ENCODE results near the gene BORCS6.
"Not testable (repeated sequence)": the region's sequence is repeated elsewhere in the genome, so short reads cannot be mapped to it uniquely, and the experiment has no call there.

The BORCS6 gene

GRCh38 chr17:8189711-8190477 is at the start of gene BORCS6:
Gene BORCS6 (minus strand): TSS chr17:8190180. CDS start chr17:8190140, 40 bp downstream.
- peak; percentile 92 to 94 for DNase-seq

GRCh38 chr17:8237886-8238285 is 47.9 kb upstream of the BORCS6 start:
- no peak for DNase-seq

- DNase-seq = no peak
Observed at GRCh38 chr17:8237175-8237574, 47.2 kb upstream of the BORCS6 start.

GRCh38 chr17:8235676-8236075 is 45.7 kb upstream of the BORCS6 start:
- DNase-seq = no peak

- no peak for DNase-seq
Observed at GRCh38 chr17:8234361-8235270, 44.6 kb upstream of the BORCS6 start.

- no peak for DNase-seq
Observed at GRCh38 chr17:8231701-8232100, 41.7 kb upstream of the BORCS6 start.

GRCh38 chr17:8227238-8227581 is 37.2 kb upstream of the BORCS6 start:
- DNase-seq = no peak

- DNase-seq = peak; percentile 82 to 86
Observed at GRCh38 chr17:8226536-8227237, 36.7 kb upstream of the BORCS6 start.

- peak; percentile 88 to 91 for DNase-seq
Observed at GRCh38 chr17:8225813-8226535, 36.0 kb upstream of the BORCS6 start.

- DNase-seq = no peak
Observed at GRCh38 chr17:8224891-8225812, 35.2 kb upstream of the BORCS6 start.

- DNase-seq = peak; percentile 79 to 80
Observed at GRCh38 chr17:8223356-8224126, 33.6 kb upstream of the BORCS6 start.

- DNase-seq = peak; percentile 95 to 97
Observed at GRCh38 chr17:8222630-8223355, 32.8 kb upstream of the BORCS6 start.

- DNase-seq = no peak
Observed at GRCh38 chr17:8222380-8222629, 32.3 kb upstream of the BORCS6 start.

- peak; percentile 95 to 97 for DNase-seq
Observed at GRCh38 chr17:8221663-8222379, 31.8 kb upstream of the BORCS6 start.

GRCh38 chr17:8220783-8221662 is 31.0 kb upstream of the BORCS6 start:
- peak; percentile 96 to 99 for DNase-seq

- DNase-seq = not testable (repeated sequence)
Observed at GRCh38 chr17:8214000-8214399, 24.0 kb upstream of the BORCS6 start.

- no peak for DNase-seq
Observed at GRCh38 chr17:8212312-8213180, 22.6 kb upstream of the BORCS6 start.

All from activated T-cell treated with anti-CD3 and anti-CD28 coated beads, Interleukin-2, amount 50 U/mL, for 48 hours (primary cell).